ENCODE measurements around the gene CUTA.

DNA sequence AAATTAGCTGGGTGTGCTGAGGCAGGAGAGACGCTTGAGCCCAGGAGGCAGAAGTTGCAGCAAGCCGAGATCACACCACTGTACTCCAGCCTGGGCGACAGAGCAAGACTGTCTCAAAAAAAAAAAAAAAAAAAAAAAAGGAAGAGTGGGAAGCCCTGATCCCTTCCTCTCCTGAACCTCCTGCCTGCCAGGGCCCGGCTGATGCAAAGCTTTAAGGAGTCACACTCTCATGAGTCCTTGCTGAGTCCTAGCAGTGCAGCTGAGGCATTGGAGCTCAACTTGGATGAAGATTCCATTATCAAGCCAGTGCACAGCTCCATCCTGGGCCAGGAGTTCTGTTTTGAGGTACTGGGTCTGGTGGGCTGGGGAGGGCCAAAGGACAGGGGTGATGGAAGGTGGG lies 17.1 kb upstream of the CUTA start:
- no peak for TF ChIP-seq POLR2A (IDR thresholded peaks at IDR 0.05)
- TF ChIP-seq, protein P1, sequence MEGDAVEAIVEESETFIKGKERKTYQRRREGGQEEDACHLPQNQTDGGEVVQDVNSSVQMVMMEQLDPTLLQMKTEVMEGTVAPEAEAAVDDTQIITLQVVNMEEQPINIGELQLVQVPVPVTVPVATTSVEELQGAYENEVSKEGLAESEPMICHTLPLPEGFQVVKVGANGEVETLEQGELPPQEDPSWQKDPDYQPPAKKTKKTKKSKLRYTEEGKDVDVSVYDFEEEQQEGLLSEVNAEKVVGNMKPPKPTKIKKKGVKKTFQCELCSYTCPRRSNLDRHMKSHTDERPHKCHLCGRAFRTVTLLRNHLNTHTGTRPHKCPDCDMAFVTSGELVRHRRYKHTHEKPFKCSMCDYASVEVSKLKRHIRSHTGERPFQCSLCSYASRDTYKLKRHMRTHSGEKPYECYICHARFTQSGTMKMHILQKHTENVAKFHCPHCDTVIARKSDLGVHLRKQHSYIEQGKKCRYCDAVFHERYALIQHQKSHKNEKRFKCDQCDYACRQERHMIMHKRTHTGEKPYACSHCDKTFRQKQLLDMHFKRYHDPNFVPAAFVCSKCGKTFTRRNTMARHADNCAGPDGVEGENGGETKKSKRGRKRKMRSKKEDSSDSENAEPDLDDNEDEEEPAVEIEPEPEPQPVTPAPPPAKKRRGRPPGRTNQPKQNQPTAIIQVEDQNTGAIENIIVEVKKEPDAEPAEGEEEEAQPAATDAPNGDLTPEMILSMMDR (IDR thresholded peaks at IDR 0.05) = no peak

Data from right lobe of liver (tissue), 4 donors.